ENCODE results near the gene RNU6-1. TPM values are rescaled to one million over a fixed set of nuclear protein-coding genes. Genes with fewer than 3 reads are reported as not detected.

The RNU6-1 gene
- total RNA-seq, 1 experiment from 2014 or later: not detected

DNA sequence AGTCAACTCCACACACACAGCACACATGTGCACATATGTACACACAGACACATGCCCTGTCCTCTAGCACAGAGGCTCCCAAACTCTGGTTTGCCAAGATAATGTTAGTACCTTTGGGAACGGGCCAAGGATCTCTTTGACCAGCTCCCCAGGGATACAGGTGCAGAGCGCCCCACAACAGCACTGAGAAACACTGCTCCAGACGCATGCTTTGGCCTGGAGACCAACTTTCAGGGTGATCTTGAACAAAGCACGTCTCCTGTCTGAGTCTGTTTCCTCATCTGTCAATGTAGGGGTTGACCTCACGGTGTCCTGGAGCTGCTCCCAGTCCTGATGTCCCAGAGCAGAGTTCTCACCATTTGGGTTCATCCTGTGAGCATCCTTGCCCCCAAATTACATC lies 30.4 kb downstream of the RNU6-1 start:
- intact Hi-C loops (cut with micrococcal nuclease; ENCODE audit: unreplicated experiment): no loop called here
- Histone ChIP-seq H3K9me3 (ENCODE audit: low read depth, low read length, poor library complexity, severe bottlenecking) (no peaks in the 10 kb centered on the region), H3K27me3 (replicated peaks; ENCODE audit: insufficient read depth, low read depth, low read length, poor library complexity) (no peaks in the 10 kb centered on the region), H3K4me3 (ENCODE audit: low read depth, low read length, poor library complexity, severe bottlenecking) (no peak overlapping the region), H3K36me3 (ENCODE audit: insufficient read depth, low read length, poor library complexity, severe bottlenecking) (no peaks in the 10 kb centered on the region), H3K4me1 (ENCODE audit: insufficient read depth, low read length, poor library complexity, severe bottlenecking) (no peaks in the 10 kb centered on the region), H3K27ac (ENCODE audit: low read depth, low read length, poor library complexity, severe bottlenecking) (no peak overlapping the region)
- ChIA-PET POLR2A (ENCODE audit: low non-redundant PET) (no interaction called here), CTCF (no interaction called here)
- no peak for DNase-seq (ENCODE audit: low spot score)
- BruUV-seq (replicated peaks): no TSS peak
- no peak for TF ChIP-seq EZH2 (IDR thresholded peaks at IDR 0.05; ENCODE audit: borderline replicate concordance, low read depth, low read length, poor library complexity, severe bottlenecking)
- TF ChIP-seq, protein P1, sequence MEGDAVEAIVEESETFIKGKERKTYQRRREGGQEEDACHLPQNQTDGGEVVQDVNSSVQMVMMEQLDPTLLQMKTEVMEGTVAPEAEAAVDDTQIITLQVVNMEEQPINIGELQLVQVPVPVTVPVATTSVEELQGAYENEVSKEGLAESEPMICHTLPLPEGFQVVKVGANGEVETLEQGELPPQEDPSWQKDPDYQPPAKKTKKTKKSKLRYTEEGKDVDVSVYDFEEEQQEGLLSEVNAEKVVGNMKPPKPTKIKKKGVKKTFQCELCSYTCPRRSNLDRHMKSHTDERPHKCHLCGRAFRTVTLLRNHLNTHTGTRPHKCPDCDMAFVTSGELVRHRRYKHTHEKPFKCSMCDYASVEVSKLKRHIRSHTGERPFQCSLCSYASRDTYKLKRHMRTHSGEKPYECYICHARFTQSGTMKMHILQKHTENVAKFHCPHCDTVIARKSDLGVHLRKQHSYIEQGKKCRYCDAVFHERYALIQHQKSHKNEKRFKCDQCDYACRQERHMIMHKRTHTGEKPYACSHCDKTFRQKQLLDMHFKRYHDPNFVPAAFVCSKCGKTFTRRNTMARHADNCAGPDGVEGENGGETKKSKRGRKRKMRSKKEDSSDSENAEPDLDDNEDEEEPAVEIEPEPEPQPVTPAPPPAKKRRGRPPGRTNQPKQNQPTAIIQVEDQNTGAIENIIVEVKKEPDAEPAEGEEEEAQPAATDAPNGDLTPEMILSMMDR (conservative IDR thresholded peaks at IDR 0.05; ENCODE audit: low read depth, low read length): no peak

DNA sequence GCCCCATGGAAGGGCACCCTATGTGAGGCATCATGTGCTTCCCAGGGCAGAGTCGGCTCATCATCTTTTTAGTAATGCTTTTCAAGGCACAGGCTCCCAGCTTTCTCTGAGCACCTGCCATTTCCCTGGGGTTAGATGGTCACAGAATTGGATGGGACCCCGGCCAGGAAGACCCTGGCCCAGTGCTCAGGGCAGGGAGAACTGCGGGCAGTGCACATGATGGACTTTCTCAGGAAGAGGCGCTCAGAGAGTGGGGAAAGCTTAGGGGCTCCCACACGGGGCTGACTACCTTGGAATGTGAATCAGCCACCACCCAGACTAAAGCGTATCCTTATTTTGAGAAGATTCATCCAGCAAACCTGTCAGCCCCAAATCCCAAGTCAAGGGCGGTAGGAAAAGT lies 31.0 kb downstream of the RNU6-1 start:
- intact Hi-C loops (cut with micrococcal nuclease; ENCODE audit: unreplicated experiment): no loop called here
- Histone ChIP-seq H3K9me3 (ENCODE audit: low read depth, low read length, poor library complexity, severe bottlenecking) (no peaks in the 10 kb centered on the region), H3K27ac (ENCODE audit: low read depth, low read length, poor library complexity, severe bottlenecking) (no peak overlapping the region), H3K27me3 (replicated peaks; ENCODE audit: insufficient read depth, low read depth, low read length, poor library complexity) (no peaks in the 10 kb centered on the region), H3K4me3 (ENCODE audit: low read depth, low read length, poor library complexity, severe bottlenecking) (no peak overlapping the region), H3K4me1 (ENCODE audit: insufficient read depth, low read length, poor library complexity, severe bottlenecking) (no peaks in the 10 kb centered on the region), H3K36me3 (ENCODE audit: insufficient read depth, low read length, poor library complexity, severe bottlenecking) (no peaks in the 10 kb centered on the region)
- TF ChIP-seq, protein P1 (conservative IDR thresholded peaks at IDR 0.05; ENCODE audit: low read depth, low read length): no peak
- TF ChIP-seq EZH2 (IDR thresholded peaks at IDR 0.05; ENCODE audit: borderline replicate concordance, low read depth, low read length, poor library complexity, severe bottlenecking): no peak
- CTCF ChIA-PET: no interaction called here
- BruUV-seq (replicated peaks): no TSS peak
- no peak for DNase-seq (ENCODE audit: low spot score)
- POLR2A ChIA-PET (ENCODE audit: low non-redundant PET): no interaction called here

DNA sequence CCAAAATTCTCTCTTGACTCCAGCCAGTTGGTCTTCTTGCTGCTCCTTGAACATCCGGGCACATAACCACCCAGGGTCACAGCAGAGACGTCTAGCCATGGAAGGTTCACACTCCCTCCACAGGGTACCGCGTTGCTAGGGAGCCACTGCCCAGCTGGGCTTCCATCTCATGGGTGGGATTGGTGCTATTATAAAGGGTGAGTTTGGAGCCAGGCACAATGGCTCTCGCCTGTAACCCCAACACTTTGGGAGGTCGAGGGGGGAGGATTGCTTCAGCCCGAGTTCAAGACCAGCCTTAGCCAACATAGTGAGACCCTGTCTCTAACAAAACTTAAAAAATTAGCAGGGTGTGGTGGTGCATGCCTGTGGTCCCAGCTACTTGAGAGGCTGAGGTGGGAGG lies 32.0 kb downstream of the RNU6-1 start:
- no peak for DNase-seq (ENCODE audit: low spot score)
- ChIA-PET CTCF (no interaction called here), POLR2A (ENCODE audit: low non-redundant PET) (no interaction called here)
- no peaks in the 10 kb centered on the region for H3K9me3 ChIP-seq (ENCODE audit: low read depth, low read length, poor library complexity, severe bottlenecking)
- no peaks in the 10 kb centered on the region for H3K4me1 ChIP-seq (ENCODE audit: insufficient read depth, low read length, poor library complexity, severe bottlenecking)
- H3K4me3 ChIP-seq (ENCODE audit: low read depth, low read length, poor library complexity, severe bottlenecking): no peak overlapping the region
- H3K36me3 ChIP-seq (ENCODE audit: insufficient read depth, low read length, poor library complexity, severe bottlenecking): no peaks in the 10 kb centered on the region
- no peak for TF ChIP-seq EZH2 (IDR thresholded peaks at IDR 0.05; ENCODE audit: borderline replicate concordance, low read depth, low read length, poor library complexity, severe bottlenecking)
- TF ChIP-seq, protein P1 (conservative IDR thresholded peaks at IDR 0.05; ENCODE audit: low read depth, low read length): no peak
- H3K27ac ChIP-seq (ENCODE audit: low read depth, low read length, poor library complexity, severe bottlenecking): no peak overlapping the region
- no TSS peak for BruUV-seq (replicated peaks)
- intact Hi-C loops (cut with micrococcal nuclease; ENCODE audit: unreplicated experiment): no loop called here
- no peaks in the 10 kb centered on the region for H3K27me3 ChIP-seq (replicated peaks; ENCODE audit: insufficient read depth, low read depth, low read length, poor library complexity)

Measured in A673 (cell line).